T-helper 1 cell treated with Interleukin-12 subunit alpha and Interleukin-12 subunit beta and Interleukin-4 antibody, amounts not matched to agents 30 ng/mL and 1 ng/mL, for 36 hours (primary cell): ENCODE measurements around the gene DSCAML1. TPM values are rescaled to one million over a fixed set of nuclear protein-coding genes. Genes with fewer than 3 reads are reported as not detected.
"Not testable (repeated sequence)": the region's sequence is repeated elsewhere in the genome, so short reads cannot be mapped to it uniquely, and the experiment has no call there.

ENCODE experiments used
- intact Hi-C: fragments of 100-400 bp; cut with micrococcal nuclease; formaldehyde crosslinking; loops from one replicate; pipeline ENCODE4 v1.15.1; 2024
- total RNA-seq: library from RNA; stranded (reverse); gene quantifications from 2 replicates; pipeline ENCODE4 v1.2.3, GENCODE V29; 2022

Gene DSCAML1
- total RNA-seq, 1 donor from 2014 or later, result 0.27 TPM

DNA sequence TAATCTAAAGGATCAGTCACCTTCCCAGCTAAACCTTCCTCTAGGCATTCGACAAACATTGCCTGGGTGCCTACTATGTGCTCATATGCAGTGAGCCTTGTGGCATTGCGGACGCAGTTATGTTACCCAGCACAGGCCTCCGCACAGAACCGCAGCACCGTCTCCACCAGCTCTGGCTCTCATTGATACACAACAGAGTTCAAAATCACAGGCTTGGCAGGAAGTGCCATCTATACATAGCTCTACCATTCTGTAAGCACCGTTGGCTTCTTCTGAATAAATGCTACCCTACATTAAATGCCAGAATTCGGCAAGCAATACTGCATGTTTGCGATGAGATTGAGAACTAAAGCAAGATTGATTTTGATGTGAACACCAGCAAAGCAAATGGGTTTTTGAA is 31.0 kb downstream of the DSCAML1 start:
- intact Hi-C loops, result no loop called here

DNA sequence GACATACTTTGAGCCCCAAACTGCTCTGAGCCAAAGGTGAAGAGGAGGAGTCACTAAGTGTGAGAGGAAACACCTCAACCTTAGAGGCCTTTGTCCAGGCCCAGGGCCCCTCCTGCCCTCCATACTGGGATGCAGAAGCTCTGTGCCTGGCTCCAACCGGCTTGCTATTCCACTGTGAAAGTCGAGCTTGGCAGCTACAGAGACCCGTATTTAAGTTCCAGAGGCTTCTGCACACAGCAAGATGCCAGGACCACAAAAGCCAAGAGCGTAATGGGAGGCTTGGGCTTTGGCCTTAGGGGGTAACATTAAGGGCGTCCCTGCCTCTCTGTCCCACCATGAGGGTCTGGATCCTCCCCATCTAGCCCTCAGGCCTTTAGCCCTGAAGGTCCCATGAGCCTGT is 31.9 kb downstream of the DSCAML1 start:
- intact Hi-C loops, result no loop called here

DNA sequence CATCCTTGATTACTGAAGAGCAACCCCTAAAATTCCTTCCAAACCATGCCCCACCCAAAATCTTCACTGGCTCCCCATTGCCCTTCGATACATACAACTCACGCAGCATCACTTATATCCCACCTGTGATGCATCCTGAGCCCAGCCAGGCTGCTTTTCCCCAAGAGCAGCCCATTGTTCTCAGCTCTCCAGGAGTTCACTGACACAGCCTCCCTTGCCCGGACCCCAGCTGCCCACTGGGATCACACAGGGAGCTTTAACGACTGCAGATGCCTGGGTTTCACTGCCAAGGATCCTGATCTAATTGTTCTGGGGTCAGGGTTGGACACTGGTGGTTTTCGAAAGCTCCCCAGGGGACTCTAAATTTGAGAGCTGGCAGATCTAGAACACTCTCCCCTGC is 33.6 kb downstream of the DSCAML1 start:
- intact Hi-C loops, result not testable (repeated sequence)

DNA sequence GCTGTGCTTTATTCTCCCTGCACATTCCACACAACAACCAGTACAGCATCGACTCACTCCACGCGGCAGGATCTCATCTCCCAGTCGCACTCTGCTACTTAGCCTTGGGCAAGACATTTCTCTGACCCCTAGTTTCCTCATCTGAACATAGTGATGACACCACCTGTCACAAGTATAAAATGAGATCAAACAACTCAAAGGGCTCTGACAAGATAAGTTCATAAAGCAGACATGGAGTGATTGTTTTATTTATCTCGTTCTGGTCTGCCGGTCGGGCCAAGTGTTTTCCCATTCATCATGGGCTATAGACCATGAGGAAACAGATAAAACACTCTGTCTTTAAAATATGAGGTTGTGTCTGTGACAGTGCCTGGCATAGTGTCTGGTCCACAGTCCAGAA is 35.0 kb downstream of the DSCAML1 start:
- intact Hi-C loops, result no loop called here

DNA sequence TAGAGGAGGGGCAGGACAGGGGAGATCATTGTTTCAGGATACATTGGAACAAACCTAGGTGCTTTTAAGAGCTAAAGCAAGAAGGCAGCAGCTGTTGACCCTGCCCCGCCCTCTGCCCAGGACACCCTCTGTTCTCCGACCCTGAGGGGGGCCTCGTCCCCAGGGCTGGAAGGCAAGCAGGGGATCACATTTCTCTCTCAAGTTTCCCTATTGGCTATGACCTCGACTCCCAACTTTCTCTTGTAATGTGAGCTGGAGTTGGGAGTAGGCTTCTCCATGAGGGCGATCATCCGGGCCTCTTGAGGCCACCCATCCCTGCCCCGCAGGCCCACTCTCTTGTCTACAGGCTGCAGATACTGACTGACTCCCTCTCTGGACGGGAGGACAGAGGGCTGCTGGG is 37.7 kb downstream of the DSCAML1 start:
- intact Hi-C loops, result no loop called here

DNA sequence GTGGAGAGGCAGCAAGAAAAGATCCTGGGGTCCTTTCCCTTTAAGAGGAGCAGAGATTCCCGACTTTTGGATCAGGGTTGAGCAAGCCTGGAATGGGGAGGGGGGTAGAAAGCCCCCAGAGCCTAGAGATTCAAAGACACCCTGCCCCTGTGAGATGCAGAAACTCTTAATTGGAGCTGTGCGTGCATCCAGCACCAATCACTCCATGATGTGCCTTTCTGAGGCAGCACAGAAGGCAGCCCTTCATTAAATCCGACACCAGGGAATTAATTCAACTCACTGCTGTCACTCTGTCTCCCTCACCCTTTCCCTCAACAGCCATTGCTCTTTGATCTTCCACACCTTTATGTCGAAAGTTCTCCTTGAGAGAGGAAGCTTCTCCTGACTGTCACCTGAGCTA is 43.0 kb downstream of the DSCAML1 start:
- intact Hi-C loops, result no loop called here

DNA sequence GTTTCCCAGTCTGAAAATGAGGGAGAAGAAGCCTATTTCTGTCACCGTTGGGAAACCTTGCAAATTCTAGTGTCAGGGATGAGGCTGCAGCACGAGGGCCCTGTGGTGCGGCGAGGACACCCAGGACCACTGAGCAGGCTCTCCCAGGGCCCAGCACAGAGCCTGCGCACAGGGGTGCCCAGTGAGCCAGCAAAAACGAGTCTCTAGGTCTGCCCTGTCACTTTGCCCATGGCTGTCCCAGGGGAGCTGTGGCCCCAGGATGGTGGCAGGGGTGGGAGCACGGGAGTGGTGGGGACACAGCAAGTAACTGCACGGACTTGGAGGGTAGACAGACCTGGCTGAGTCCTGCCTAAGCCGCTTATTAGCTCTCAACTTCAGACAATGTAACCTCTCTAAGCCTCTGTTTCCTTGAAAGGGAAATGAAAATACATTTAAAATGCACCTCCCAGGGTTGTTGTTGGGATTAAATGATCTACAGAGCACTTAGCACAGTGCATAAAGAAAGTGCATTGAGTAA is 44.2 kb downstream of the DSCAML1 start:
- intact Hi-C loops, result no loop called here

DNA sequence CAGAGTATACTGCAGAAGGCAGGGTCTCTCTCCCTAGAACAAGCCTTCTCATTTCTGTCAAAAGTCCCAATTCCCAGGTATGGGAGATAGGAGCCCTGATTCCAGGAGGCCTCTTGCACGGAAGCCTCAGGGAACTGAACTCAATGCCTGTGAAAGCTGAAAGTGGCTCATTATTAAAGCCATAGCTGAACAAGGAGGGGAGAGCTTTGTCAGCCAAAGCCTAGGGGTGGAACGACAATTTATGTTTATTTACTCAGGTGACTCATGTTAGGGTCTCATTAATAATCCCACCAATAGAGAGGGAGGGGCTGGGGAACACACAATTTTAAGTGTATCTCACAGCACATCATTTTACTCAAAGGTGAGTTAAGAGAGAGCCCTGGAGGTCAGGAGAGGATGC is 44.9 kb downstream of the DSCAML1 start:
- intact Hi-C loops, result no loop called here

DNA sequence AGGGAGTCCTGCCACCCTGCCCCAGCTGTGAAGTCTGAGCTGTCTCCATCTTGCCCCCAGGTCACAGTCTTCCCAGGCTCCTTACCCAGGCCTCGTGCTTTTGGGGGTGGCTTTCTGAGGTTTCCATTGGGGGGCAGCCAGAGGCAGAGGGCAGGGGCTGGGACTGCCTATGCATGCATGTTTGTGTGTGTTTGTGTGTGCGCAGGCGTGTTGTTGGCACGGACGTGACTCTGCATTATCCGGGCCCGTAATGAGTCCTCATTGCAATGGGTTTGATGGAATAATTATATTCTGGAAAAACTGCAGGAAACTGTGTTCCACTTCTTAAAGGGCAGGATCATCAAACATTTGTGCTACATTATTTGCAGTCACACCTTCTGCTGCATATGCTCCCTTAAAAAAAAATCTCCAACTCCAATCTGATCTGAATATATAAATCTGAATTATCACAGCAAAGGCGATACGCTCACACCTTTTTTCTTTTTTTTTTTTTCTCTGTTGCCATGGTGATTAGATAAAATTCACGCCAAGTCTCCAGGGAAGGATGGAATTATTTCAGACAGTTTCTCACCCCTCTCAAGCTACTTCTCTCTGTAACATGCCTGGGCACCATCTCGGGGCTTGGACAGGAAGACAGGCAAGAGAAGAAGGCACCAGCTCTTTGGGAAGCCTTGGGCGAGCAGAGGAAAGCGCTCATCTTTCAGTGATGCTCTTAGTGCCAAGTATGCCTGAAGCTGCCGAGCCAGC is 45.9 kb downstream of the DSCAML1 start:
- intact Hi-C loops, result no loop called here

DNA sequence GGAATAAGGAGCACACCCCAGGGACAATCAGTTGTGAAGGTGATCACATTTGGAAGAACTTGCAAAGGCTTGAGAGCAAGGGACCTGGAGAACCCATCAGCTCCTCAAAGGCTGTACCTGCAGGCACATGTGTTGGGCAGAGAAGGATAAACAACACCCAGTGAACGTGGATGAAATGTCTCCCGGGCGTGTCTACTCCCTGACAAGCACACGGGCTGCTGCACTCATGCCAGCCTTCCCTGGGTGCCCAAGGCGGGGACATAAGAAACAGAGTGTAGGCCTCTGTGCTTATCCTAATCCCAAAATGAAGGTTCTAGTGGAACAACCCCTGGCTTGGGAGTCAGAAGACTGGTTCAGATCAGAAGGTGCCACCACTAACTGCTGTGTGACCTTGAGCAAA is 46.7 kb downstream of the DSCAML1 start:
- intact Hi-C loops, result no loop called here

DNA sequence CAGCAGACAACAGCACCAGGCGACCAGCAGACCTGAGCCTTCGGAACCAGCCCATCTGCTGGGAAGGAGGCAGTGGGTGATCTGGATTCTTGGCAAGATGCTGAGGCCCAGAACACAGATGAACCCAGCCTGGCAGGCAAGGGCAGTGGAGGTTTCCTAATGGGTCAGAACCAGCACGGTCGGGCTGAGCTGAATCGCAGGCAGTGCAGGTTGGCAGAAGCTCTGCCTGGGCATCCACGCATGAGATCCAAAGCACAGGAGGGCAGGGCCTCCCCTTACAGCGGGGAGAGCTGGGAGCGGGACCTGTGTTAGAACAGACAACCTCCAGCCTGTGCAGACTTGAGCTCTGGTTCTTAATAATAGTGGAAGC is 47.5 kb downstream of the DSCAML1 start:
- intact Hi-C loops, result no loop called here

DNA sequence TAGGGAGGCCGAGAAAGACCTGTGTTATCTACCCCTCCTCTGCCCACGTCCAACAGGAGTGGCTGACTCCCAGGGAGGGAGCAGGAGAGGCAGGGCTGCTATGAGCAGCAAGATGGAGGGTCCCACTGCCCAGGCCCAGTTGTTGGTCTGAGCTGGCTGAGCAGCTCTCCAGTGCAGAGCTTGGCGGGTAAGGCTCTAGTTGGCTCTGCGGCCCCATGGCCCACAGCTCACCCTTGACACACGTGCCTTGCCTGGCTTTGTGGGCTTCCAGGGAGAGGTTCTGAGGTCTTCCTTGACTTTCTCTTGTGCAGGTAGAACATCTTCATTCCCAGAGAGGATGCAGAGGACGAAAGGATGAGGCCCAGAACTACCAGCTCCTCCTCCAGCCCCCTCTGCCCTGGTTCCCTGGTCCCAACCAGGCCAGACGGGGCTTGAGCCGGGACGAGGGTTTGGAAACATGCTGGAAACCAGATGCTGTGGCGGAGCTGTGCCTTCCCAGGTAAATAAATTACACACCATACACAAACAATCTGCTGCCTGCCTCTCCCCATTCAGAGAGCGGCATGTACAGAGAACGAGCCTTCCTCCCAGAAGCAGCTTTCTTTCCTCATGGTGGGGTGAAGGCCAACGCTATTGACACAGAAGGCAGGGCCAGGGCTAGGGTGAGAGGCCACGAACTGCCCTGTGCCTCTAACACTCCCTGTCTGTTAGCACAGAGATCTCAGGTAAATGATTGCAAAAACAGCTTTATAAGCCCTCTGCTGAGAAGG is 48.1 kb downstream of the DSCAML1 start:
- intact Hi-C loops, result no loop called here

DNA sequence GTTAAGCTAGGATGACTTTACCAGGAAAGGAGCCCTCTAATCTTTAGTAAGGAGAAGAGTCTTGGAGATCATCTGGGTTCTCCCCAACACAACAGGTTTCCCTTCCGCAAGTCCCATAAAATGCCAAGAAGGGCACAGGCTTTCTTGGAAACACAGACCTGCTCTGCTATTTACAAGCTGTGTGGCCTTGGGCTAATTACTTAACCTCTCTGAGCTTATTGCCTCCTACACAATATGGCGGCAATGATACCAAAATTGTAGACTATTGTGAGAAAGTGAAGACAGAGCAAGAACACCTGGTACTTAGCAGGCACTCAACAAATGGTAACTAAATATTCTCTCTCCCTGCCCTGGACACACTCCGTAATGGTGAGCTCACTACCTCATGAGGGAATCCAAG is 49.1 kb downstream of the DSCAML1 start:
- intact Hi-C loops, result no loop called here

DNA sequence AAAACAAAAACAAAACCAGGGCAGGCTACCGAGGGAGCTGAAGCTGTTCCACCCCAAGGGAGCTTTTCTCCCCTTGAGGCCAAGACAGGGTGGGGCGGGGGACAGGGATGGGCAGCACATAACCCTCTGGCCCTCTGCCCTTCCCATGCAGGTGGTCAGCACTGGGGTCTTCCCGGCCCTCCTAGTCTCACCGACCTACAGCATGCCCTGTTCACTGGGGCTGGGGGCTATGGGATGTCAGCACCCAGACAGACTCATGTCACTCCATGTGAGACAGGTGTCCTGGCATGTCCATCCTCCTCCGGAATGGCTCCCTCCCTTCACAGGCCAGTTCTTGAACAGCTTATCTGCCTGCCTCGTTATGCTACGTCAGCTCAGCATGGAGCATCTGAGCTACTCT is 51.7 kb downstream of the DSCAML1 start:
- intact Hi-C loops, result no loop called here

DNA sequence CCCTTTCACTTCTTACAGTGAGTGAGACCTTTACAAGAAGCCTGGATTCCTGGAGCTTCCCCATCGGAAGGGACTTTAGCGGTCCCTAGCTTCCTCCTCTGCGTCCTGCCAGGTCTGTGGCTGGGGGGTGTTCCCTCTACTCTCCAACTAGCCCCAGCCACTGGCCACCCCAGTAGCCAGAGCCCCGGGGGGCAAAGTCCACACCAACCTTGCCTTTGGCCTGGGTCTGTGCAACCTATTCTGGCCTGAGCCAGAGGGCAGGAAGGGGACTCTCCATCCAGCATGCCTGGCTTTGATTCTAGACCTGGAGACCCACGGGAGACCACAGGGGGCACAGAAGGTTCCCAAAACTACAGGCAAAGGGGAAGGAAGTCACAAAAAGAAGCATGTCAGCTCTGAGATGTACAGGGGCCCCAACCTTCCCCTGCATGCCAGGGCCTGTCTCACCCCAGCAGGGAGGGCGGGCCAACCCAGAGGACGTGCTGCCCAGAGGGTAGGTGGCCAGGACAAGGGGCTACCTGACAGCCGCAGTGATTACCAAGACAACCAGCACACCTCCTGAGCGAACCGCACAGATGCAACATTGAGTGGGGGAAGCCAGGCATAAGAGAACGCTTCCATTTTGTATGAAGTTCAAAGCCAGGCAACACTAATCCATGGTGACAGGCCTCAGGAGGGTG is 52.4 kb downstream of the DSCAML1 start:
- intact Hi-C loops, result no loop called here

DNA sequence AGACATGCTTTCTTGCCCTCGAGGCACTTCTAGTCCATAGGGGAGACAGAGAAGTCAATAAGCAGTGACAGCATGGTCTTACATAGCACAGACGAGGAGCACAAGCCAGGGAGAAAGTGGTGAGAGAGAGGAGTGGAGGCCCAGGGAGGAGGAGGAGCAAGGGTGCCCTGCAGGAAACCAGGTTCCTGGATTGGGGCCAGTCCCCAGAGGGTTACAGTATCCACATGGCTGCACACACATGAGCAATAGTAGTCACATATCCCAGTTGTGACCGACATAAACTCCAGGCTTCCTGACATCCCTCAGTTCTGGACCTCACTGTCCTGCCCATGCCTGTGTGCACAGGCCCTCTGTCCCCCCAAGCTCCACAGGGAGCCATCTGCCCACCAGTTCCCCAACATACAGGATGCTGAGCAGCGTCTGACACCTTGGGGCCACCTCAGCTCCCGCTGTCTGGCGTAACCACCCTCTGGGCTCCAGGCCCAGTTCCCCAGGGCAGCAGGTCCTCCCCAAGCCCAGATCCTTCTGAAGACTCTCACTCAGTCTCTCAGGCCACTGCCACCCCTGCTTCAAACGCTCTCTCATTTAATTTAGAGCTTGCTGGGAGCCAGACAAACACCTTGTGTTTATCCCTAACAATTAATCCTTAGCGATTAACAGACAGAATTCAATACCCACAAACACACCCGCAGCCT is 53.7 kb downstream of the DSCAML1 start:
- intact Hi-C loops, result no loop called here

DNA sequence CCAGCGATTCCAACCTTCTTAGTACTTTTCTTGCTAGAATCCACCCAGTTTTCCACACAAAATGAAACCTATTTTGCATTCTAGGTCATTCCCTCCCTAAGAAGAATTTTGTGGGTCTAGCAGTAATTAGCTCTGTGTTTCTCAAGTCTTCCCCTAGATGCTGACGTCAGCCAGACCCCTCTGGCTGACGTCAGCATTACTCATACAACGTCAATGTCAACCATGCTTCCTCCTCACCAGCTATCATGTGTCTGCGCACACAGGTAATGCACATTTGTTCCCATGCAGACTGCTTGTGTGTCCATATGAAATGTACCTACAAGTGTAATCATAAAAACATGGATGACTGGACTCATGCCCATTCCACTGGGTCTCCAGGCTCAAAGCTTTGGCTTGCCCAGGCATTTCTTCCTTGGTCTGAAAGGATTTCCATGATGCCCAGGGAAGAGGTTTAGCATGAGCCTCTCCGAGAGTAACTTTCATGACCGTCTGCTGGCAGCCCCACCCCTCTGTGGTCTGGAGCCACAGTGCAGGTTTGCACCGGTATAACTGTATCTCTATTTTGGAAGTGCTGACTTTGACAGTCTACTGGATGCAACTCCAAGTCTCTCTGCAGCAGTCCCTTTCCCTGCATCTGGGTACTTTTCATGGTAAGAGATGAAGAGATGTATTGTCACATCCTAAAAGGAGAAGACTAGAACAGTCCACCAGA is 58.6 kb downstream of the DSCAML1 start:
- intact Hi-C loops, result no loop called here

DNA sequence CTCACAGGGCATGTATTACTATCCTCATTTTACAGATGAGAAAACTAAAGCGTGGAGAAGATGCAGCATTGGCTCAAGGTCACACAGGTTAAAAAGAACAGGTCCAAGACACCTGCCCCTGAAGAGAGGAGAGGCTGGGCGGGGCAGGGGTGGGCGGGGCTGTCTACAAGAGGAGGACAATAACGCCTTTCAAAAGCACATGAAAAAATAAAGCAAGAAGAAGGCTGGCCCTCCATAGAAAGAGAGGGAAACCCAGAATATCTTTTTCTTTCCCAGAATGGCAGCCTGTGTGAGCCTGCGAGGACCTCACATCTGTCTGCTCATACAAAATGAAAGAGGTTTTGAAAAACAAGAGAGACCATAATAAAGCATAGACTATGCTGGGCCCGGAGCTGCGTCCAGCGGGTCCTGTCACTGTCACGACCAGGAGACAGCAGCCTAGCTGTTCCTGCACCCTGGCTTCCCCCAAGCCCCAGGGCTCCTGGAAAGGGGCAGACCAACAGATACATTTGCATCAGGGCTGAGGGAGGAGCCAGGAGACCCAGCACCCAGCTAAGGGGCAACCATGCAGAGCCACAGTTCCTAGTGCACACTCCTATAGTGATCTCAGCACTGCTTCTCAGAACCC is 61.6 kb downstream of the DSCAML1 start:
- intact Hi-C loops, result no loop called here

DNA sequence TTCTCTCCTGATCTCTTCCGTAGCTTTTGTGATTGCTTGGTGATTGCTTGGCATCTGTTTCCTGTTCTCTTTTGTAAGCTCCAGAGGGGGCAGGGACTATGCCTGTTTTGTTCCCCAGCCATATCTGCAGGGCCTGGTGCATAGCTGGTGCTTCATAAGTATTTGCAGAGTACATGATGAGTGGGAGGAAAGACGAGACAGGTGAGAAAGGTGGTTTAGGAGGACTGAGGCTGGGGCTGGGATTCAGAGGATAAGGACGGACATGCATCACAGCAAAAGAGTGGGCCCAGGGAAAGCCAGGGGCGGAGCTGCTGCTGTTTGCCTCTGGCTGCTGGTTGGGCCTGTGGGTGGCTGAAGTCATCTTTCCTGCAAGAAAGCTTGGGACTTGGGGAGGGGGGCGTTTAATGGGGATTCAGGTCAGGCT is 62.4 kb downstream of the DSCAML1 start:
- intact Hi-C loops, result no loop called here

DNA sequence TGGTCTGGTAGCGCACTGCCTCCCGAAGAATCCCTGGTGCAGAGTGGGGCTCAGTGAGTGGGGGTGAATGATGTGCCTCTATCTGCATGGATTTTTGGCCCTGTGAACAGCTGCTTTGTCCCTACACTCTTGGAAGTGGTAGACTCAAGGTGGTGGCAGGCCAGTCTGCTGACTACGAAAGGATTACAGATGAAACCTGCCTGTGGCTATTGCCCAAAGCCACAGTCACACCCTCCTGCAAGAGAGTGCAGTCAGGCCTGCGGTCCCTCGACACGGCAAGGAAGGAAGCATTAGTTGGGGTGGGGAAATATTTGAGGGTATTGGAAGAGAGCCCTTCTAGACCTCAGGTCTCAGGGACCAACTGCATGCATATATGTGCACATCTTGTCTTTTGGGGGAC is 63.7 kb downstream of the DSCAML1 start:
- intact Hi-C loops, result no loop called here
